HTERT RPE-1 (cell line): Measurements from ENCODE around the gene YAP1.

ENCODE experiments used
- in situ Hi-C: fragments of 300-500 bp; cut with MboI; formaldehyde crosslinking; loops from 4 replicates; pipeline ENCODE4 v1.14.3; 2020; ENCODE audit warnings: low sequenced_read_pairs

The YAP1 gene

GRCh38 chr11:102155676-102156075, 45.4 kb downstream of the YAP1 start:
- in situ Hi-C loops = no loop called here

- in situ Hi-C loops = no loop called here
Measured at GRCh38 chr11:102157219-102157618, 47.0 kb downstream of the YAP1 start.

GRCh38 chr11:102158164-102158735, 48.0 kb downstream of the YAP1 start:
- in situ Hi-C loops = no loop called here

- in situ Hi-C loops = no loop called here
Measured at GRCh38 chr11:102163368-102163767, 53.1 kb downstream of the YAP1 start.

- in situ Hi-C loops = no loop called here
Measured at GRCh38 chr11:102166175-102167064, 56.2 kb downstream of the YAP1 start.

GRCh38 chr11:102168481-102168880, 58.2 kb downstream of the YAP1 start:
- in situ Hi-C loops = no loop called here

- in situ Hi-C loops = no loop called here
Measured at GRCh38 chr11:102171101-102171500, 60.9 kb downstream of the YAP1 start.

GRCh38 chr11:102172127-102172848, 62.0 kb downstream of the YAP1 start:
- in situ Hi-C loops = no loop called here

- in situ Hi-C loops = no loop called here
Measured at GRCh38 chr11:102177126-102177525, 66.9 kb downstream of the YAP1 start.

GRCh38 chr11:102177974-102178631, 67.9 kb downstream of the YAP1 start:
- in situ Hi-C loops = no loop called here

GRCh38 chr11:102179371-102179770, 69.1 kb downstream of the YAP1 start:
- in situ Hi-C loops = no loop called here

GRCh38 chr11:102184269-102184987, 74.2 kb downstream of the YAP1 start:
- in situ Hi-C loops = no loop called here

- in situ Hi-C loops = no loop called here
Measured at GRCh38 chr11:102186551-102187191, 76.4 kb downstream of the YAP1 start.

GRCh38 chr11:102187416-102188151, 77.3 kb downstream of the YAP1 start:
- in situ Hi-C loops = no loop called here

- in situ Hi-C loops = no loop called here
Measured at GRCh38 chr11:102188488-102188887, 78.2 kb downstream of the YAP1 start.

- in situ Hi-C loops = no loop called here
Measured at GRCh38 chr11:102191832-102192231, 81.6 kb downstream of the YAP1 start.

- in situ Hi-C loops = no loop called here
Measured at GRCh38 chr11:102192349-102193066, 82.3 kb downstream of the YAP1 start.

GRCh38 chr11:102194257-102194656, 84.0 kb downstream of the YAP1 start:
- in situ Hi-C loops = no loop called here

- in situ Hi-C loops = no loop called here
Measured at GRCh38 chr11:102194990-102195389, 84.7 kb downstream of the YAP1 start.
